Liver (tissue), 9 donors: ENCODE measurements around the gene CELF5. TPM values are rescaled to one million over a fixed set of nuclear protein-coding genes. Genes with fewer than 3 reads are reported as not detected.
"Not testable (repeated sequence)": the region's sequence is repeated elsewhere in the genome, so short reads cannot be mapped to it uniquely, and the experiment has no call there.

Experiments
- DNase-seq: peaks from one replicate; pipeline ENCODE4 v3.0.0-alpha.2; 2017; ENCODE audit warnings: low spot score
- H3K27ac ChIP-seq, 2 donors: one replicate each; pipeline ENCODE4 v1.7.0; 2013; ENCODE audit warnings: inconsistent platforms in 2 of 2, low read length in 2 of 2, control low read depth in 1 of 2, low read depth in 1 of 2, mild to moderate bottlenecking in 1 of 2
- H3K27me3 ChIP-seq, 4 donors: one replicate each; pipeline versions ENCODE4 v1.6.1 to v1.7.0; 2013; ENCODE audit warnings: low read length in 3 of 4, inconsistent platforms in 1 of 4, mild to moderate bottlenecking in 1 of 4, moderate library complexity in 1 of 4; ENCODE audit not compliant: control insufficient read depth in 4 of 4, insufficient read depth in 4 of 4
- H3K36me3 ChIP-seq, 4 donors: one replicate each; pipeline versions ENCODE4 v1.6.1 to v1.7.0; 2013; ENCODE audit warnings: low read length in 3 of 4, mild to moderate bottlenecking in 3 of 4, low read depth in 1 of 4, moderate library complexity in 1 of 4; ENCODE audit not compliant: control insufficient read depth in 4 of 4, insufficient read depth in 3 of 4
- H3K4me1 ChIP-seq, 4 donors: one replicate each; pipeline versions ENCODE4 v1.6.1 to v1.7.0; 2013; ENCODE audit warnings: low read length in 3 of 4, mild to moderate bottlenecking in 3 of 4, moderate library complexity in 1 of 4; ENCODE audit not compliant: control insufficient read depth in 4 of 4, insufficient read depth in 4 of 4
- H3K4me3 ChIP-seq, 3 donors: one replicate each; pipeline versions ENCODE4 v1.6.1 to v1.7.0; 2013; ENCODE audit warnings: low read length in 3 of 3, control low read depth in 1 of 3, low read depth in 1 of 3, mild to moderate bottlenecking in 1 of 3
- H3K9ac ChIP-seq, 2 donors: one replicate each; pipeline ENCODE4 v1.7.0; 2013; ENCODE audit warnings: low read length in 2 of 2, mild to moderate bottlenecking in 2 of 2, moderate library complexity in 2 of 2, control low read depth in 1 of 2, low read depth in 1 of 2
- H3K9me3 ChIP-seq, 4 donors: one replicate each; pipeline versions ENCODE4 v1.6.1 to v1.7.0; 2013; ENCODE audit warnings: low read length in 3 of 4; ENCODE audit not compliant: control insufficient read depth in 4 of 4
- FOXA1 ChIP-seq: IDR thresholded peaks from 2 replicates; pipeline ENCODE4 v1.6.1; 2016; ENCODE audit warnings: antibody characterized with exemption
- FOXA2 ChIP-seq: IDR thresholded peaks from 2 replicates; pipeline ENCODE4 v1.6.1; 2016; ENCODE audit warnings: antibody characterized with exemption
- GABPA ChIP-seq, 2 donors: IDR thresholded peaks in 1 of 2; conservative IDR thresholded peaks in 1 of 2; 2 replicates each; pipeline ENCODE4 v1.6.1; 2016; ENCODE audit warnings: antibody characterized with exemption in 2 of 2, mild to moderate bottlenecking in 1 of 2, moderate library complexity in 1 of 2
- HNF4A ChIP-seq, 2 donors: conservative IDR thresholded peaks; 2 replicates each; pipeline ENCODE4 v1.6.1; 2016; ENCODE audit warnings: antibody characterized with exemption in 2 of 2, mild to moderate bottlenecking in 2 of 2
- HNF4G ChIP-seq: IDR thresholded peaks from 2 replicates; pipeline ENCODE4 v1.6.1; 2016; ENCODE audit warnings: antibody characterized with exemption
- JUND ChIP-seq, 2 donors: IDR thresholded peaks; 2 replicates each; pipeline ENCODE4 v1.6.1; 2016; ENCODE audit warnings: antibody characterized with exemption in 2 of 2
- NR2F2 ChIP-seq: IDR thresholded peaks from 2 replicates; pipeline ENCODE4 v1.6.1; 2016; ENCODE audit warnings: antibody characterized with exemption
- RAD21 ChIP-seq, 2 donors: IDR thresholded peaks; 2 replicates each; pipeline ENCODE4 v1.6.1; 2016; ENCODE audit warnings: antibody characterized with exemption in 2 of 2, mild to moderate bottlenecking in 2 of 2
- RXRA ChIP-seq, 2 donors: IDR thresholded peaks; 2 replicates each; pipeline ENCODE4 v1.6.1; 2017 to 2018; ENCODE audit warnings: antibody characterized with exemption in 2 of 2, mild to moderate bottlenecking in 1 of 2
- SP1 ChIP-seq: IDR thresholded peaks from 2 replicates; pipeline ENCODE4 v1.6.1; 2018; ENCODE audit warnings: antibody characterized with exemption, mild to moderate bottlenecking
- TAF1 ChIP-seq: conservative IDR thresholded peaks from 2 replicates; pipeline ENCODE4 v1.6.1; 2016; ENCODE audit warnings: antibody characterized with exemption, mild to moderate bottlenecking
- WGBS: extraction: QIAGEN DNeasy Blood & Tissue Kit; methylation state at CpG from one replicate; pipeline ENCODE4 v1.1.7; 2013; 5-methylcytosine and 5-hydroxymethylcytosine counted together
- polyA plus RNA-seq, 2 donors: library from polyadenylated mRNA; stranded (reverse) in 1 of 2; unstranded in 1 of 2; fragments of 200-250 nt in 1 of 2; fragments of >200 nt in 1 of 2; fragmentation: Nextera tagmentation in 1 of 2; extraction: Ambion mirVana in 1 of 2; gene quantifications; one replicate each; pipeline versions ENCODE4 v1.2.1 to v1.2.3, GENCODE V29; 2013 to 2015
- total RNA-seq, 2 donors: library from RNA; depleted of rRNA; stranded (reverse); fragments of >200 nt; gene quantifications; one replicate each; pipeline ENCODE4 v1.2.3, GENCODE V29; 2014
- TF ChIP-seq, protein P1 (sequence below): fragments of 150-350 bp; IDR thresholded peaks from 2 replicates; pipeline ENCODE4 v1.5.1; 2017; ENCODE audit warnings: improper control_type of control experiment, low read depth, low read length; ENCODE audit not compliant: missing input control
- TF ChIP-seq, protein P2 (sequence below): IDR thresholded peaks from 2 replicates; pipeline ENCODE4 v1.6.1; 2016; ENCODE audit warnings: antibody characterized with exemption
- TF ChIP-seq, protein P3 (sequence below): IDR thresholded peaks from 2 replicates; pipeline ENCODE4 v1.6.1; 2016; ENCODE audit warnings: antibody characterized with exemption
- TF ChIP-seq, protein P4 (sequence below): IDR thresholded peaks from 2 replicates; pipeline ENCODE4 v1.6.1; 2016; ENCODE audit warnings: antibody characterized with exemption
- TF ChIP-seq, protein P5 (sequence below): IDR thresholded peaks from 2 replicates; pipeline ENCODE4 v1.6.1; 2016; ENCODE audit warnings: antibody characterized with exemption, mild to moderate bottlenecking
- donor health status: healthy.
- donor health status: healthy.
- donor health status: healthy.
- donor health status: healthy.
- donor health status: healthy.

CELF5 gene
- total and polyA plus RNA-seq, 4 donors, result 0.06 to 0.50 (median 0.26) TPM

DNA sequence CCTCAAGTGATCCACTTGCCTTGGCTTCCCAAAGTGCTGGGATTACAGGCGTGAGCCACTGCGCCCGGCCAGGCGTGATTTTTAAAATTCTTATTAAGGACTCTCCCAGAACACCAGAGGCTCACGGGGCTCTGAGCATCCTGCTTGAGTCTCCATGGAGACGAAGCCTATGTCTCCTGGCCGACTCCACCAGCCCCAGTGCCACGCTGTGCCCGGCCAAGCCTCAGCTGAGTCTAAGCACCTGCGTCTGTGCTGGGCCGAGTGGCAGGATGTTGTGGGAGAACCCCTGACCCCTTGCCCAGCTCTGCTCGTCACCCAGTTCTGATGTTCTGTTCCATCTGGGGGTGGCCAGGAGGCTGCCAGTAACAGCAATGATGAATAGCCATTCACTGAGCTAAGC is 3.9 kb upstream of the CELF5 start:
- DNase-seq, result no peak
- 79% methylated on average over 12 of the region's 12 CpGs for WGBS
- TF ChIP-seq FOXA2, result no peak
- no peak for TF ChIP-seq SP1
- TF ChIP-seq JUND (IDR thresholded peaks at IDR 0.05), result no peak
- TF ChIP-seq GABPA (IDR thresholded peaks at IDR 0.05 in 1 of 2, conservative IDR thresholded peaks at IDR 0.05 in 1 of 2), result no peak
- TF ChIP-seq FOXA1, result no peak
- TF ChIP-seq RXRA (IDR thresholded peaks at IDR 0.05), result no peak
- TF ChIP-seq HNF4A (conservative IDR thresholded peaks at IDR 0.05), result no peak
- TF ChIP-seq, protein P1, sequence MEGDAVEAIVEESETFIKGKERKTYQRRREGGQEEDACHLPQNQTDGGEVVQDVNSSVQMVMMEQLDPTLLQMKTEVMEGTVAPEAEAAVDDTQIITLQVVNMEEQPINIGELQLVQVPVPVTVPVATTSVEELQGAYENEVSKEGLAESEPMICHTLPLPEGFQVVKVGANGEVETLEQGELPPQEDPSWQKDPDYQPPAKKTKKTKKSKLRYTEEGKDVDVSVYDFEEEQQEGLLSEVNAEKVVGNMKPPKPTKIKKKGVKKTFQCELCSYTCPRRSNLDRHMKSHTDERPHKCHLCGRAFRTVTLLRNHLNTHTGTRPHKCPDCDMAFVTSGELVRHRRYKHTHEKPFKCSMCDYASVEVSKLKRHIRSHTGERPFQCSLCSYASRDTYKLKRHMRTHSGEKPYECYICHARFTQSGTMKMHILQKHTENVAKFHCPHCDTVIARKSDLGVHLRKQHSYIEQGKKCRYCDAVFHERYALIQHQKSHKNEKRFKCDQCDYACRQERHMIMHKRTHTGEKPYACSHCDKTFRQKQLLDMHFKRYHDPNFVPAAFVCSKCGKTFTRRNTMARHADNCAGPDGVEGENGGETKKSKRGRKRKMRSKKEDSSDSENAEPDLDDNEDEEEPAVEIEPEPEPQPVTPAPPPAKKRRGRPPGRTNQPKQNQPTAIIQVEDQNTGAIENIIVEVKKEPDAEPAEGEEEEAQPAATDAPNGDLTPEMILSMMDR, result no peak
- TF ChIP-seq, protein P2, sequence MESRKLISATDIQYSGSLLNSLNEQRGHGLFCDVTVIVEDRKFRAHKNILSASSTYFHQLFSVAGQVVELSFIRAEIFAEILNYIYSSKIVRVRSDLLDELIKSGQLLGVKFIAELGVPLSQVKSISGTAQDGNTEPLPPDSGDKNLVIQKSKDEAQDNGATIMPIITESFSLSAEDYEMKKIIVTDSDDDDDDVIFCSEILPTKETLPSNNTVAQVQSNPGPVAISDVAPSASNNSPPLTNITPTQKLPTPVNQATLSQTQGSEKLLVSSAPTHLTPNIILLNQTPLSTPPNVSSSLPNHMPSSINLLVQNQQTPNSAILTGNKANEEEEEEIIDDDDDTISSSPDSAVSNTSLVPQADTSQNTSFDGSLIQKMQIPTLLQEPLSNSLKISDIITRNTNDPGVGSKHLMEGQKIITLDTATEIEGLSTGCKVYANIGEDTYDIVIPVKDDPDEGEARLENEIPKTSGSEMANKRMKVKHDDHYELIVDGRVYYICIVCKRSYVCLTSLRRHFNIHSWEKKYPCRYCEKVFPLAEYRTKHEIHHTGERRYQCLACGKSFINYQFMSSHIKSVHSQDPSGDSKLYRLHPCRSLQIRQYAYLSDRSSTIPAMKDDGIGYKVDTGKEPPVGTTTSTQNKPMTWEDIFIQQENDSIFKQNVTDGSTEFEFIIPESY, result no peak
- TF ChIP-seq, protein P3, sequence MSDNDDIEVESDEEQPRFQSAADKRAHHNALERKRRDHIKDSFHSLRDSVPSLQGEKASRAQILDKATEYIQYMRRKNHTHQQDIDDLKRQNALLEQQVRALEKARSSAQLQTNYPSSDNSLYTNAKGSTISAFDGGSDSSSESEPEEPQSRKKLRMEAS, result no peak
- TF ChIP-seq NR2F2, result no peak
- TF ChIP-seq RAD21 (IDR thresholded peaks at IDR 0.05), result no peak
- TF ChIP-seq, protein P4, sequence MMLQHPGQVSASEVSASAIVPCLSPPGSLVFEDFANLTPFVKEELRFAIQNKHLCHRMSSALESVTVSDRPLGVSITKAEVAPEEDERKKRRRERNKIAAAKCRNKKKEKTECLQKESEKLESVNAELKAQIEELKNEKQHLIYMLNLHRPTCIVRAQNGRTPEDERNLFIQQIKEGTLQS, result no peak
- TF ChIP-seq TAF1, result no peak
- TF ChIP-seq HNF4G, result no peak
- TF ChIP-seq, protein P5, sequence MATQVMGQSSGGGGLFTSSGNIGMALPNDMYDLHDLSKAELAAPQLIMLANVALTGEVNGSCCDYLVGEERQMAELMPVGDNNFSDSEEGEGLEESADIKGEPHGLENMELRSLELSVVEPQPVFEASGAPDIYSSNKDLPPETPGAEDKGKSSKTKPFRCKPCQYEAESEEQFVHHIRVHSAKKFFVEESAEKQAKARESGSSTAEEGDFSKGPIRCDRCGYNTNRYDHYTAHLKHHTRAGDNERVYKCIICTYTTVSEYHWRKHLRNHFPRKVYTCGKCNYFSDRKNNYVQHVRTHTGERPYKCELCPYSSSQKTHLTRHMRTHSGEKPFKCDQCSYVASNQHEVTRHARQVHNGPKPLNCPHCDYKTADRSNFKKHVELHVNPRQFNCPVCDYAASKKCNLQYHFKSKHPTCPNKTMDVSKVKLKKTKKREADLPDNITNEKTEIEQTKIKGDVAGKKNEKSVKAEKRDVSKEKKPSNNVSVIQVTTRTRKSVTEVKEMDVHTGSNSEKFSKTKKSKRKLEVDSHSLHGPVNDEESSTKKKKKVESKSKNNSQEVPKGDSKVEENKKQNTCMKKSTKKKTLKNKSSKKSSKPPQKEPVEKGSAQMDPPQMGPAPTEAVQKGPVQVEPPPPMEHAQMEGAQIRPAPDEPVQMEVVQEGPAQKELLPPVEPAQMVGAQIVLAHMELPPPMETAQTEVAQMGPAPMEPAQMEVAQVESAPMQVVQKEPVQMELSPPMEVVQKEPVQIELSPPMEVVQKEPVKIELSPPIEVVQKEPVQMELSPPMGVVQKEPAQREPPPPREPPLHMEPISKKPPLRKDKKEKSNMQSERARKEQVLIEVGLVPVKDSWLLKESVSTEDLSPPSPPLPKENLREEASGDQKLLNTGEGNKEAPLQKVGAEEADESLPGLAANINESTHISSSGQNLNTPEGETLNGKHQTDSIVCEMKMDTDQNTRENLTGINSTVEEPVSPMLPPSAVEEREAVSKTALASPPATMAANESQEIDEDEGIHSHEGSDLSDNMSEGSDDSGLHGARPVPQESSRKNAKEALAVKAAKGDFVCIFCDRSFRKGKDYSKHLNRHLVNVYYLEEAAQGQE, result no peak

DNA sequence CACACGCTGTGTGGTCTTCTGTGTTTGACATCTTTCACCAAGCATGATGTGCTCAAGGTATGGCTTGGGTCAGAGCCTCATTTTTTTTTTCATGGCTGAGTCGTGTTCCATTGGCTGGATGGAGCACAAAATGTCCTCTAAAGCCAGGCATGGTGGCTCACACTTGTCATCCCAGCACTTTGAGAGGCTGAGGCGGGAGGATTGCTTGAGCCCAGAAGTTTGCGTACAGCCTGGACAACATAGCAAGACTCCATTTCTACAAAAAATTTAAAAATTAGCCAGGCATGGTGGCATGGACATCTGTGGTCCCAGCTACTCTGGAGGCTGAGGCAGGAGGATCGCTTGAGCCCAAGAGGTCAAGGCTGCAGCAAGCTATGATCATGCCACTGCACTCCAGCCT is 2.9 kb upstream of the CELF5 start:
- H3K9ac ChIP-seq, H3K36me3 ChIP-seq, H3K27me3 ChIP-seq, DNase-seq, H3K27ac ChIP-seq, H3K4me3 ChIP-seq, H3K9me3 ChIP-seq, H3K4me1 ChIP-seq: not testable (repeated sequence)
- 83% methylated on average over 5 of the region's 5 CpGs for WGBS

More for the DNA sequence above, 3.9 kb upstream of the CELF5 start:
- Histone ChIP-seq H3K9me3 (no peaks in the 10 kb centered on the region), H3K4me3 (no peak overlapping the region), H3K27ac (no peak overlapping the region), H3K4me1 (peaks cover 0 to 2% (median 0%) of the 10 kb centered on the region in 4 donors), H3K27me3 (no peaks in the 10 kb centered on the region), H3K9ac (no peak overlapping the region), H3K36me3 (no peaks in the 10 kb centered on the region)
